Measurements from ENCODE around the gene GRIN2A. TPM values are rescaled to one million over a fixed set of nuclear protein-coding genes. Genes with fewer than 3 reads are reported as not detected.

The GRIN2A gene
- total and polyA plus RNA-seq, 2 of the 13 experiments (the other 11 are each of a cell fraction or from before 2014, with no cell fraction given), result not detected

DNA sequence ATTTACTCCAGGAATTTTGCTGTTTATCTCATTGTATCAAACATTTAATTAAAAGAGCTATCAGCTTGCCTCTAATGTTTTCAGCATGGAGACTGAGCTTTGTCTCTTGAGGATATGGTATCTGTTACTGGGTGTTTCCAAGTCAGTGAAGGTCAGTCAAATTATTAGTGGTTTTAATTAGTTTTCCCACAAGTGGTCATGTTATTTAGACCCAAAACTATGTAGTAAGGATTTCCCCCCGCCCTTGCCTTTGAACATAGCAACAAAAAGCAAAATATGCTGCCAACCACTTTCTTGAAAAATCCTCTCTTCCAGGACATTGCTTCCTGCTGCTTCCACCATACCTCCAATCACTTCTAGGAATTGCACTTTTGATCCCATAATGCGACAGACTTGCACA, 355.6 kb downstream of the GRIN2A start:
- BruUV-seq (replicated peaks), result no TSS peak
- no peaks in the 10 kb centered on the region for H3K79me2 ChIP-seq (ENCODE audit: insufficient read depth, low read length)
- no peak for ATAC-seq

More for the DNA sequence above, 355.6 kb downstream of the GRIN2A start:
- Histone ChIP-seq H3K9me3 (ENCODE audit: low read length) (no peaks in the 10 kb centered on the region), H3K4me2 (ENCODE audit: low read depth, low read length) (no peak overlapping the region), H3K4me1 (ENCODE audit: insufficient read depth, low read length) (no peaks in the 10 kb centered on the region), H4K20me1 (ENCODE audit: insufficient read depth, low read length) (no peaks in the 10 kb centered on the region), H3K27me3 (ENCODE audit: control insufficient read depth in 1 of 2, insufficient read depth in 2 of 2, low read length in 2 of 2) (peaks cover 0 to 3% of the 10 kb centered on the region in 2 experiments; a peak in 1 of 5 replicates), H3K9ac (ENCODE audit: insufficient read depth, low read depth, low read length) (no peak overlapping the region), H3K36me3 (replicated peaks in 1 of 2; ENCODE audit: control insufficient read depth in 1 of 2, insufficient read depth in 2 of 2, low read length in 2 of 2) (no peaks in the 10 kb centered on the region), H3K27ac (ENCODE audit: extremely low read length, insufficient read depth, low read length) (no peak overlapping the region), H3K4me3 (replicated peaks in 1 of 3; ENCODE audit: insufficient read depth in 1 of 3, low read depth in 2 of 3, low read length in 3 of 3) (no peak overlapping the region), H2AFZ (ENCODE audit: low read length) (no peak overlapping the region)
- ChIA-PET POLR2A (no interaction called here), CTCF (ENCODE audit: low intra/inter-chr PET ratio, low total read pairs) (no interaction called here)
- no peak for FAIRE-seq
- no peak for DNase-seq (ENCODE audit: low spot score)
- intact Hi-C loops (cut with micrococcal nuclease; ENCODE audit: unreplicated experiment) (no loop called here), in situ Hi-C loops (cut with HindIII; ENCODE audit: extremely low pct_ligation_motif_present, low pct_unique_long_range_greater_than_20kb) (no loop called here)
- WGBS (ENCODE audit: low lambda C conversion rate), result 0% methylated on average over 2 of the region's 2 CpGs
- no peak for TF ChIP-seq ZNF180 (CRISPR knock-in tag; IDR thresholded peaks at IDR 0.05; ENCODE audit: borderline replicate concordance, low read depth)
- TF ChIP-seq XRCC5 (optimal IDR thresholded peaks at IDR 0.05; ENCODE audit: low read length), result no peak
- no peak for TF ChIP-seq HMG20A (CRISPR knock-in tag; IDR thresholded peaks at IDR 0.05; ENCODE audit: borderline replicate concordance)
- no peak for TF ChIP-seq FUBP1 (CRISPR knock-in tag; IDR thresholded peaks at IDR 0.05; ENCODE audit: borderline replicate concordance)
- TF ChIP-seq, protein P1, sequence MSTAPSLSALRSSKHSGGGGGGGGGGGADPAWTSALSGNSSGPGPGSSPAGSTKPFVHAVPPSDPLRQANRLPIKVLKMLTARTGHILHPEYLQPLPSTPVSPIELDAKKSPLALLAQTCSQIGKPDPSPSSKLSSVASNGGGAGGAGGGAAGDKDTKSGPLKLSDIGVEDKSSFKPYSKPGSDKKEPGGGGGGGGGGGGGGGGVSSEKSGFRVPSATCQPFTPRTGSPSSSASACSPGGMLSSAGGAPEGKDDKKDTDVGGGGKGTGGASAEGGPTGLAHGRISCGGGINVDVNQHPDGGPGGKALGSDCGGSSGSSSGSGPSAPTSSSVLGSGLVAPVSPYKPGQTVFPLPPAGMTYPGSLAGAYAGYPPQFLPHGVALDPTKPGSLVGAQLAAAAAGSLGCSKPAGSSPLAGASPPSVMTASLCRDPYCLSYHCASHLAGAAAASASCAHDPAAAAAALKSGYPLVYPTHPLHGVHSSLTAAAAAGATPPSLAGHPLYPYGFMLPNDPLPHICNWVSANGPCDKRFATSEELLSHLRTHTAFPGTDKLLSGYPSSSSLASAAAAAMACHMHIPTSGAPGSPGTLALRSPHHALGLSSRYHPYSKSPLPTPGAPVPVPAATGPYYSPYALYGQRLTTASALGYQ (CRISPR knock-in tag; IDR thresholded peaks at IDR 0.05), result no peak
- TF ChIP-seq MAFG (CRISPR knock-in tag; IDR thresholded peaks at IDR 0.05), result no peak
- no peak for TF ChIP-seq ZNF598 (CRISPR knock-in tag; IDR thresholded peaks at IDR 0.05; ENCODE audit: borderline replicate concordance)
- TF ChIP-seq ELF3 (CRISPR knock-in tag; IDR thresholded peaks at IDR 0.05), result no peak

All from HepG2 (cell line).